Measurements from ENCODE around the gene PHB1. TPM values are rescaled to one million over a fixed set of nuclear protein-coding genes. Genes with fewer than 3 reads are reported as not detected.
"Not testable (repeated sequence)": the region's sequence is repeated elsewhere in the genome, so short reads cannot be mapped to it uniquely, and the experiment has no call there.

Gene PHB1
- total RNA-seq, 2 donors from 2014 or later, result 122 to 332 TPM

DNA sequence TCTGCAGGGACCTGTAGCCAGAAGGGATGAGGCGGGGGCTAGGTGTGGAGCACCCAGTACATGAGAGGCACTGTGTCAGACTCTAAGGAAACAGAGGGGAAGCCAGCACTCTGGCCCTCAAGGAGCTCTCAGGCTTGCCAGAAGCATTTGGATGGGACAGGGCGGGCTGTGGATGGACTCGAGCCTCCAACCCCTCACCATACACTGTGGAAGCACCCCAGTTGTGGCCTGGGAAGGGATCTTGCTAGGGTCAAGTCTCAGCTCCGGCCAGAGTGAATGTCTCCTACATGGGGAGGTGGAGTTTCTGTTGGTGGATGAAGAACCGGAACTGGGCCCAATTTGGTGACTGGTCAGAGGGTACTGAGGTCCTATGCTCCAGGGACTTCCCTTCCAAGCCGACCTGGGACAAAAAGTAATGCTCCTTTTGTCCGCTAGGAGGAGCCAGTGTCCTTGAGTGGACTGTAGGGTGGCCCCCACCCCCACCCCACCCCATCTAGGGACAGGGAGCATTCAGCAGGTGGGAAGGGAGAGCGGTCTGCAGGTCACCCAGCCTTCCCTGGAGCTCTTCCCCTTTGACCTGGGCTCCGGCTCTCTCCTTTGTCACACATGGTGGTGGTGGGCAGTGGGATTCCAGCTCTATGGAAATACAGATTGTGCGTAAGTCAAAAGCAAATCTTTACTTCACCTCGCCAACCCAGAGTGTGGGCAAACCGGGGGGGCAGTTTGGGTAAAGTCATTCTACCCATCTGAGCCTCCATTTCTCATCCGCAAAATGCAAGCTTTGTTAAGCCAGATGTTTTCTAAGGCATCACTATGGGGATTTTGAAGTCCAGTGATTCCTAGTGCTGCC is 20.4 kb upstream of the PHB1 start:
- Mint-ChIP-seq H3K27ac (no peak overlapping the region), H3K36me3 (ENCODE audit: low read depth) (no peaks in the 10 kb centered on the region), H3K27me3 (peaks cover 20% of the 10 kb centered on the region), H3K4me3 (no peak overlapping the region), H3K9me3 (no peaks in the 10 kb centered on the region), H3K4me1 (no peaks in the 10 kb centered on the region)
- ATAC-seq (replicated peaks), result peak; percentile 52

DNA sequence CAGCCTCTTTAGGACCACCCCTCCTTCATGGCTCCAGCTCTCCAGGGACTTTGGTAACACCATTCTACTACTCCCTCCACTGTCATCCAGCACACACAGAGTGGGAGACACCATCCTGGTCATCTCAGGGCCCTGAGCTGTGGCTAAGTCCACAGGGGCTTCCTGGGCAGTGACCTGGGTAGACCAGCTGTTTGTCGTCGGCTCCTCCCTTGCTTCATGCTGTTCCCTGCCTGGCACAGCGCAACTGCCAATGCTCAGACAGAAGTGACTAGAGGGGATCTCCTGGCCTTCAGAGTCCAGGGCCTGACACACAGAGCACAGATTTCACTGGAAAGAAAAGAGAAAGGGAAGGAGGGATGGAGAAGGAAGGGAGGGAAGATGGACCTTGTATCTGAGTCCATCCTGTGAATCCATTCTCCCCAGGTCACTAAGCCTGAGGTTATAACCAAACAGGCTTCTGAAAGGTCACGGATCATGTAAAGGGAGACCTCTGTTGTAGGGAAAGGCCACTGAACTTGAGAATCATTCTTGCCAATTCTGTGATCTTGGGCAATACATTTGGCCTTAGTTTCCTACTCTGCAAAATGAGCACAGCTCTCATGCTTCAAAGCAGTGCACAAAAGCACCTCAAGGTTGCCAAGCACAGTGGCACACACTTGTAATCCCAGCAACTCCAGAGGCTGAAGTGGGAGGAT is 18.5 kb upstream of the PHB1 start:
- no peaks in the 10 kb centered on the region for H3K9me3 Mint-ChIP-seq
- peaks cover 14% of the 10 kb centered on the region for H3K27me3 Mint-ChIP-seq
- no peak overlapping the region for H3K27ac Mint-ChIP-seq
- H3K4me1 Mint-ChIP-seq, result no peaks in the 10 kb centered on the region
- no peak overlapping the region for H3K4me3 Mint-ChIP-seq
- ATAC-seq (replicated peaks), result no peak
- no peaks in the 10 kb centered on the region for H3K36me3 Mint-ChIP-seq (ENCODE audit: low read depth)

DNA sequence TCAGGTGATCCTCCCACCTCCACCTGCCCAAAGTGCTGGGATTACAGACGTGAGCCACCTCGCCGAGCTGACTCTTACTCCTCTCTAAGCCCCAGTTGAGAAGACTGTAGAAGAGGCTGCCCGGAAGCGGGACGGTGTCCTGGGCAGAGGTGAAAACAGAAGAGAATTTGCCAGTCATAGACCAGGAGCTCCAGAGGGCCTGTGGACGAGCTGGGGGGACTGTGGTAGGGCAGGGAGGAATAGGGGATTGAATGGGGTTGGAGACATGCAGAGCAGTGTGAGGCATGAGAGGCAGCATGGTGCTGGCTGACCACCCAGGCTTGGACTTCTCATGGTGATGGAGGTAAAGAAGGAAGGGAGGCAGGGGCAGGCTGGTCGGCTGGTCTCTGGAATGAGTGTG is 17.1 kb upstream of the PHB1 start:
- no peak for ATAC-seq (replicated peaks)
- Mint-ChIP-seq H3K27ac (no peak overlapping the region), H3K27me3 (peaks cover 12% of the 10 kb centered on the region)

DNA sequence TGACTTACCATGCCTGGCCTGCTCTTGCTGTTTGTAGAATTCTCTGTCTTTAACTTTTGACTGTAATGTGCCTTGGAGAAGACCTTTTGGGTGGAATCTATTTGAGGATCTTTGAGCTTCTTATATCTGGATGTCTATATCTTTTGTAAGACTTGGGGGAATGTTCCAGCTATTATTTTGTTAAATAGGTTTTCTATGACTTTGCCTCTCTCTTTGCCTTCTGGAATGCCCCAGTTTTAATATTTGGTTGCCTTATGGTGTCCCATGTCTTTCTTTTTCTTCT is 10.3 kb upstream of the PHB1 start:
- peaks cover 17% of the 10 kb centered on the region for H3K27me3 Mint-ChIP-seq
- no peaks in the 10 kb centered on the region for H3K36me3 Mint-ChIP-seq (ENCODE audit: low read depth)
- H3K27ac Mint-ChIP-seq, result no peak overlapping the region
- H3K9me3 Mint-ChIP-seq, result no peaks in the 10 kb centered on the region
- H3K4me1 Mint-ChIP-seq, result no peaks in the 10 kb centered on the region
- no peak overlapping the region for H3K4me3 Mint-ChIP-seq
- no peak for ATAC-seq (replicated peaks)

More for the DNA sequence above, 17.1 kb upstream of the PHB1 start:
- H3K4me1 Mint-ChIP-seq, result no peaks in the 10 kb centered on the region
- H3K4me3 Mint-ChIP-seq, result no peak overlapping the region
- H3K36me3 Mint-ChIP-seq (ENCODE audit: low read depth), result no peaks in the 10 kb centered on the region
- H3K9me3 Mint-ChIP-seq, result no peaks in the 10 kb centered on the region

DNA sequence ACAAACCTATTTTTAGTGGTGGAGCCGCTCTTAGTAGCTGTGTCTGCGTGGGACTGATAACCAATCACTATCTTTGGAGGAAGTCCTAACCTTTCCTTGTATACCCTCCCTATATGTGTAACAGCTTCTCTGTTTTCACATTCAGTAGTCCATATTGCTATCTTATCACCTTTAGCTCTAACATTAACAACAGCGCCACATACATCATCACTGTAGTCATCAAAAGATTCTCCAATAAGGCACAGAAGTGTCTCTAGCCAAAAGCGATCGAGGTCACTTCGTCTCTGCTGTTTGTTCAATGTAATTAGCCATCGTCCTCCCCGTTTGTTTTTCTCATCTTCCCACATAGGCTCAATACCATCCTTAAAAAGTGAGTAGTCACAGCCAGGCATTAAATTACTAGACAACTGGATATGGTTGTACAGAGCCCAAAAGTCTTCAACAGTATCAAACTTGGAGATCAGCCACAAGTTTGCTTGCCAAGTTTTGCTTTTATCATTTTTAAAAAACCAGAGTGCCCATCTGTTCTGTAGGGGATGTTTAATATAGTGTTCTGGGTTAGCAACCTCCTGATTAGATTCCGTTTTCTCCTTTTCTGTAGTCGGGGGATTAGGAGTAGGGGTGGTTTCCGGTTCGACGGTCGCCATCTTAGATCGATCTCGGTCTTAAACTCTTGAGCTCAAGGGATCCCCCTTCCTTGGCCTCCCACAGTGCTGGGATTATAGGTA is 9.8 kb upstream of the PHB1 start:
- not testable (repeated sequence) for H3K27ac Mint-ChIP-seq; H3K36me3 Mint-ChIP-seq (ENCODE audit: low read depth); H3K4me1 Mint-ChIP-seq; H3K9me3 Mint-ChIP-seq; H3K4me3 Mint-ChIP-seq; ATAC-seq (replicated peaks)
- H3K27me3 Mint-ChIP-seq, result peaks cover 17% of the 10 kb centered on the region

DNA sequence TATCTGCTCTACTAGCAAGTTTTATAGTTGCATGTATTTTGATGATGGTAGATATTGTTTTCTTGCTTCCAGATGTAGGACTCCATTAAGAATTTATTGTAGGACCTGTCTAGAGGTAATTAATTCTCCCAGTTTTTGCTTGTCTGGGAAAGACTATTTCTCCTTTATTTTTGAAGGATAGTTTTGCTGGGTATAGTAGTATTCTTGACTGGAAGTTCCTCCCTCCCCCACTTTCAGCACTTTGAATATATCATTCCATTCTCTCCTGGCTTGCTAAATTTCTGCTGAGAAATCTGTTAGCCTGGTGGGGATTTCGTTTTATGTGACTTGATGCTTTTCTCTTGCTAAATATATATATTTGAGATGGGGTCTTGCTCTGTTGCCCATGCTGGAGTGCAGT is 8.0 kb upstream of the PHB1 start:
- no peaks in the 10 kb centered on the region for H3K36me3 Mint-ChIP-seq (ENCODE audit: low read depth)
- no peak for ATAC-seq (replicated peaks)
- H3K9me3 Mint-ChIP-seq, result no peaks in the 10 kb centered on the region
- no peak overlapping the region for H3K4me3 Mint-ChIP-seq
- H3K27ac Mint-ChIP-seq, result no peak overlapping the region
- H3K4me1 Mint-ChIP-seq, result no peaks in the 10 kb centered on the region
- peaks cover 18% of the 10 kb centered on the region for H3K27me3 Mint-ChIP-seq

DNA sequence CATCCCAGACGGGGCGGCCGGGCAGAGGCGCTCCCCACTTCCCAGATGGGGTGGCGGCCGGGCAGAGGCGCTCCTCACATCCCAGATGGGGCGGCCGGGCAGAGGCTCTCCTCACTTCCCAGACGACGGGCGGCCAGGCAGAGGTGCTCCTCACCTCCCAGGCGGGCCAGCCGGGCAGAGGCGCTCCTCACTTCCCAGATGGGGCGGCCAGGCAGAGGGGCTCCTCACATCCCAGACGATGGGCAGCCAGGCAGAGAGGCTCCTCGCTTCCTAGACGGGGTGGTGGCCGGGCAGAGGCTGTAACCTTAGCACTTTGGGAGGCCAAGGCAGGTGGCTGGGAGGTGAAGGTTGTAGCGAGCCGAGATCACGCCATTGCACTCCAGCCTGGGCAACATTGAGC is 5.1 kb upstream of the PHB1 start:
- H3K4me3 Mint-ChIP-seq; H3K27me3 Mint-ChIP-seq; H3K9me3 Mint-ChIP-seq; H3K4me1 Mint-ChIP-seq; H3K27ac Mint-ChIP-seq; ATAC-seq (replicated peaks); H3K36me3 Mint-ChIP-seq (ENCODE audit: low read depth): not testable (repeated sequence)

DNA sequence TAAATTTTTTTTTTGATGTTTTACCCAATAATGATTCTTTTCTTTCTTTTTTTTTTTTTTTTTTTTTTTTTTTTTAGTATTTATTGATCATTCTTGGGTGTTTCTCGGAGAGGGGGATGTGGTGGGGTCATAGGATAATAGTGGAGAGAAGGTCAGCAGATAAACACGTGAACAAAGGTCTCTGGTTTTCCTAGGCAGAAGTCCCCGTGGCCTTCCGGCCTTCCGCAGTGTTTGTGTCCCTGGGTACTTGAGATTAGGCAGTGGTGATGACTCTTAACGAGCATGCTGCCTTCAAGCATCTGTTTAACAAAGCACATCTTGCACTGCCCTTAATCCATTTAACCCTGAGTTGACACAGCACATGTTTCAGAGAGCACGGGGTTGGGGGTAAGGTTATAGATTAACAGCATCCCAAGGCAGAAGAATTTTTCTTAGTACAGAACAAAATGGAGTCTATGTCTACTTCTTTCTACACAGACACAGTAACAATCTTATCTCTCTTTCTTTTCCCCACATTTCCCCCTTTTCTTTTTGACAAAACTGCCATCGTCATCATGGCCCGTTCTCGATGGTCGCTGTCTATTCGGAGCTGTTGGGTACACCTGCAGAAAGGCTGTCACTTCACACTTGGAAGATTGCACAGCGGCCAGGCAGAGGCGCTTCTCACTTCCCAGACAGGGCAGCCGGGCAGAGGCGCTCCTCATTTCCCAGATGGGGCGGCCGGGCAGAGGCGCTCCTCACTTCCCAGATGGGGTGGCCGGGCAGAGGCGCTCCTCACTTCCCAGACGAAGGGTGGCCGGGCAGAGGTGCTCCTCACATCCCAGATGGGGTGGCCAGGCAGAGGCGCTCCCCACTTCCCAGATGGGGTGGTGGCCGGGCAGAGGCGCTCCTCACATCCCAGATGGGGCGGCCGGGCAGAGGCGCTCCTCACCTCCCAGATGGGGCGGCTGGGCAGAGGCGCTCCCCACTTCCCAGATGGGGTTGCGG is 4.4 kb upstream of the PHB1 start:
- H3K27me3 Mint-ChIP-seq; H3K27ac Mint-ChIP-seq; H3K9me3 Mint-ChIP-seq; H3K36me3 Mint-ChIP-seq (ENCODE audit: low read depth); H3K4me3 Mint-ChIP-seq; ATAC-seq (replicated peaks): not testable (repeated sequence)
- peaks cover 12% of the 10 kb centered on the region for H3K4me1 Mint-ChIP-seq

DNA sequence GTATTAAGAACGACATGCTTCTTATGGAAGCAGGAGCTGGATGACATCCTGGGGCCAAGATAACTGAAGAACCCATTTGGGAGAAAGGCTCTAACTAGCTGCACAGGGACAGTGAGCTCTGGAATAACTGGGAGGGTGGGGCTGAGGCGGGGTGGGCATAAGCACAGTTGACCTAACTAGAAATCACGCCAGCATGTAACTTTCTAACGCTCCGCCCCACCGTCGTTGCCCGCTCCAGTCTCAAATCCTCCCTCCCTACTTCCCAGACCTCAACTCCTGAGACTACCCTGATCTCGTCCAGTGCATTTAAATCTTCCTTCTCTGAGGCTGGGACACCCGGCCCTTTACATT is 436 bp downstream of the PHB1 start:
- no peak for ATAC-seq (replicated peaks)
- Mint-ChIP-seq H3K36me3 (ENCODE audit: low read depth) (peaks cover 44% of the 10 kb centered on the region), H3K27ac (peak overlapping the region; percentile 90), H3K4me1 (peaks cover 19% of the 10 kb centered on the region), H3K4me3 (peak overlapping the region; percentile 94), H3K27me3 (peaks cover 4% of the 10 kb centered on the region), H3K9me3 (no peaks in the 10 kb centered on the region)

DNA sequence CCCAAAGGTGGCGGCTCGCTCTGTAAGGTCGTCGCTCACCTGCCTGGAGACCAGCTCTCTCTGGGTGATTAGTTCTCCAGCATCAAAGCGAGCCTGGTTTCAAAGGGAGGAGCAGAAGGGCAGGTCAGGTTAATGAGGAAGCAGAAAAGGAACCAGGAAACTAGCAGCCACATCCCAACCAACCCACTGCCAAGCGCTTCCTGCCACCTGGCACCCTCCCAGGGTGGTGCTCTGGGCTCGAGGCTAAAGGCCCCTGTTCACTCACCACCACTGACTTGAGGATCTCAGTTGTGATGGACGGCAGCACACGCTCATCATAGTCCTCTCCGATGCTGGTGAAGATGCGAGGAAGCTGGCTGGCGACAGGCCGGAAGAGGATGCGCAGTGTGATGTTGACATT is 5.6 kb downstream of the PHB1 start:
- H3K36me3 Mint-ChIP-seq (ENCODE audit: low read depth), result peaks cover 90% of the 10 kb centered on the region
- H3K4me3 Mint-ChIP-seq, result no peak overlapping the region
- H3K27ac Mint-ChIP-seq, result no peak overlapping the region
- H3K4me1 Mint-ChIP-seq, result peaks cover 15% of the 10 kb centered on the region
- ATAC-seq (replicated peaks), result no peak
- H3K27me3 Mint-ChIP-seq, result no peaks in the 10 kb centered on the region
- H3K9me3 Mint-ChIP-seq, result no peaks in the 10 kb centered on the region

DNA sequence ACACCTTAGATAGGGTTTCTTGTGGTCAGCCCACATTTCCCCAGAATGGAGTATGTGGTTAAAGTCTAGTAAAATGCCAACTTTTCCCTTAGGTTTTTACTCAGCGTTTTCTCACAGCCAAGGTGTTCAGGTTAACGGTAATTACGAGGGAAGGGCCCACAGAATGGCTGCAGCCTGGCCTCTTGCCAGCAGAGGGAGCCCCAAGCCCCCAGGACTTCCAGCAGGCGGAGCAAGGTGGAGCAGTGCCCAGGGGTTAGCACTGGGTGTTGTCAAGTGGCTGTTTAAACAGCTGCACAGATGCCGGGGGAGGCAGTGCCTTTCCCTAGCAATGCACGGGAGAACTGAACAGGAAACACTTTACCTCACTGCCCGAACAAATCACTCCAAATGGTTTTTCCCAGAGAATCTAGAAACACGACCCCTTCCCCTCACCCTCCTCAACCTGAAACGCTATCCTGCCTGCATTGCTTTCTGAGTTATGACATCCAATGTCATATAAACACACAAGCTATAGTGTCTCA is 6.6 kb downstream of the PHB1 start:
- no peaks in the 10 kb centered on the region for H3K27me3 Mint-ChIP-seq
- no peaks in the 10 kb centered on the region for H3K9me3 Mint-ChIP-seq
- no peak overlapping the region for H3K27ac Mint-ChIP-seq
- no peak overlapping the region for H3K4me3 Mint-ChIP-seq
- H3K36me3 Mint-ChIP-seq (ENCODE audit: low read depth), result peaks cover 100% of the 10 kb centered on the region
- H3K4me1 Mint-ChIP-seq, result peaks cover 15% of the 10 kb centered on the region
- peak; percentile 99 for ATAC-seq (replicated peaks)

DNA sequence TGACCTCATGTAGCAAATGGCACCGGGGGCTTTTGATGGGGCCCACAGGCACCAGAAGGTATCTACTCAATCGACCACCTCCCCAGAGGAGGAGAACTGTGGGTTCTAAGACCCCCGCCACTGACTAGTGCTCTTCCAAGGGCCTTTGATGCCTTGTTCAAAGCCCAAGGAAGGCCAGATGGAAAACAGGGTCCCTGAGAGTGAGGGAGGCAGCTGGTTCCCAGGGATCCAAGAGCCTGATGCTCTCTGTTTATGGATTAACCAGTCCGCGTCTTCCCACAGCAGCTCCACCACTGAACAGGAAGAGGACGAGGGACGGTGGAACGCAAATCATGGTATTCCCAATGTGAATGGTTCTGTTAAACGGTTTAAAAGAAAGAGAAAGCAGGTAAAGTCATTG is 7.6 kb downstream of the PHB1 start:
- H3K4me1 Mint-ChIP-seq, result peaks cover 15% of the 10 kb centered on the region
- H3K36me3 Mint-ChIP-seq (ENCODE audit: low read depth), result peaks cover 100% of the 10 kb centered on the region
- ATAC-seq (replicated peaks), result no peak

DNA sequence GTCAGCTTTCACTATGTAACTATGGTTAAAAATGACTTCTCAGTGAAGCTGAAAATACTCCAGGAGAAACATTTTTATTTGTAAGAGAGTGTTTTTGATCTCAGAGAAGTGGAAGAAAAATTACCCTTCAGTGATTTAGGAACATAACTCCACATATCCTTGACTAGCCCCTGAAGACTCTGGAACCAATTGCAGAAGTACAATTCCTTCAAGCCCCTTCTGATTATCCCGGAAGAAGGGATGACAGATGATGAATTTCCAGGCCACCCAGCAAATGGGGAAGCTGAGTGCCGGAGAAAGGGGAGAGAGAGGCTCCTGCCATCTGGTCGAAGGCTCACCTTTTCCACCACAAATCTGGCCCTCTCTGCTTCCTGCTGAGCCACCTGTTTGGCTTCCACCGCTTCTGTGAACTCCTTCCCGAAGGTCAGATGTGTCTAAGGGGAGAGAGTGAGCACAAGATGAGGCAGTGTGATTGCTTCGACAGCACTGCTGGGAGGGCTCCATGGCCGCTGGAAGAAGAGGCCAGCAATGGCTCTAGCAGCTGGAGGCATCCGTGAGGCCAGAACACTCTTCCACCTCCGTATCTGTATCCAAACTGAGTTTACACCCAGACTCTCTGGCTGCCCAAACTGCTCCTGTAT is 8.1 kb downstream of the PHB1 start:
- no peak overlapping the region for H3K4me3 Mint-ChIP-seq
- no peaks in the 10 kb centered on the region for H3K27me3 Mint-ChIP-seq
- H3K4me1 Mint-ChIP-seq, result peaks cover 9% of the 10 kb centered on the region
- no peaks in the 10 kb centered on the region for H3K9me3 Mint-ChIP-seq
- ATAC-seq (replicated peaks), result no peak
- peaks cover 100% of the 10 kb centered on the region for H3K36me3 Mint-ChIP-seq (ENCODE audit: low read depth)
- no peak overlapping the region for H3K27ac Mint-ChIP-seq

More for the DNA sequence above, 7.6 kb downstream of the PHB1 start:
- H3K9me3 Mint-ChIP-seq, result no peaks in the 10 kb centered on the region
- no peaks in the 10 kb centered on the region for H3K27me3 Mint-ChIP-seq
- no peak overlapping the region for H3K27ac Mint-ChIP-seq
- no peak overlapping the region for H3K4me3 Mint-ChIP-seq
